Measurements from ENCODE around the gene PCCB.
"Not testable (repeated sequence)": the region's sequence is repeated elsewhere in the genome, so short reads cannot be mapped to it uniquely, and the experiment has no call there.

GRCh38 chr3:136375800-136376199 lies 125.7 kb downstream of the PCCB start:
- TF ChIP-seq, protein P1, sequence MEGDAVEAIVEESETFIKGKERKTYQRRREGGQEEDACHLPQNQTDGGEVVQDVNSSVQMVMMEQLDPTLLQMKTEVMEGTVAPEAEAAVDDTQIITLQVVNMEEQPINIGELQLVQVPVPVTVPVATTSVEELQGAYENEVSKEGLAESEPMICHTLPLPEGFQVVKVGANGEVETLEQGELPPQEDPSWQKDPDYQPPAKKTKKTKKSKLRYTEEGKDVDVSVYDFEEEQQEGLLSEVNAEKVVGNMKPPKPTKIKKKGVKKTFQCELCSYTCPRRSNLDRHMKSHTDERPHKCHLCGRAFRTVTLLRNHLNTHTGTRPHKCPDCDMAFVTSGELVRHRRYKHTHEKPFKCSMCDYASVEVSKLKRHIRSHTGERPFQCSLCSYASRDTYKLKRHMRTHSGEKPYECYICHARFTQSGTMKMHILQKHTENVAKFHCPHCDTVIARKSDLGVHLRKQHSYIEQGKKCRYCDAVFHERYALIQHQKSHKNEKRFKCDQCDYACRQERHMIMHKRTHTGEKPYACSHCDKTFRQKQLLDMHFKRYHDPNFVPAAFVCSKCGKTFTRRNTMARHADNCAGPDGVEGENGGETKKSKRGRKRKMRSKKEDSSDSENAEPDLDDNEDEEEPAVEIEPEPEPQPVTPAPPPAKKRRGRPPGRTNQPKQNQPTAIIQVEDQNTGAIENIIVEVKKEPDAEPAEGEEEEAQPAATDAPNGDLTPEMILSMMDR (IDR thresholded peaks at IDR 0.05), result not testable (repeated sequence)
- not testable (repeated sequence) for TF ChIP-seq POLR2AphosphoS5, POLR2A (IDR thresholded peaks at IDR 0.05)

Measured in stomach (tissue), 4 donors.